HepG2 (cell line): ENCODE measurements around the gene ATG13. TPM values are rescaled to one million over a fixed set of nuclear protein-coding genes. Genes with fewer than 3 reads are reported as not detected.
A peak's percentile ranks its signal among the peaks of the same experiment; 100 is the strongest.

ENCODE experiments used
- MLX ChIP-seq: IDR thresholded peaks from 2 replicates; pipeline ENCODE4 v1.6.1; 2016
- NBN ChIP-seq: fragments of 450-650 bp; conservative IDR thresholded peaks from 2 replicates; pipeline ENCODE4 v1.6.1; 2017
- PAX8 ChIP-seq: sonication (generic); formaldehyde crosslinking; IDR thresholded peaks from 2 replicates; pipeline ENCODE4 v1.8.0; 2022; ENCODE audit warnings: mild to moderate bottlenecking, missing genetic modification reagents, borderline replicate concordance
- RFX1 ChIP-seq: fragments of 450-650 bp; IDR thresholded peaks from 2 replicates; pipeline ENCODE4 v1.6.1; 2017
- ZMAT3 ChIP-seq: sonication (generic); formaldehyde crosslinking; conservative IDR thresholded peaks from 2 replicates; pipeline ENCODE4 v1.7.0; 2021; ENCODE audit warnings: missing genetic modification reagents
- ZNF264 ChIP-seq: sonication (generic); formaldehyde crosslinking; IDR thresholded peaks from 2 replicates; pipeline ENCODE4 v1.4.0; 2020; ENCODE audit warnings: missing genetic modification reagents
- ZNF609 ChIP-seq: sonication (generic); formaldehyde crosslinking; IDR thresholded peaks from 2 replicates; pipeline ENCODE4 v1.4.0; 2020; ENCODE audit warnings: mild to moderate bottlenecking, missing genetic modification reagents, borderline replicate concordance
- polyA plus RNA-seq, 8 experiments: library from polyadenylated mRNA; depleted of rRNA in 3 of 8; stranded (reverse) in 7 of 8; unstranded in 1 of 8; fragments of >200 nt; fragmentation: Illumina TruSeq in 4 of 8; extraction: Trizol in 4 of 8; gene quantifications; 2 replicates each; pipeline versions ENCODE4 v1.2.1 to v1.2.3, GENCODE V29; 2011 to 2016; ENCODE audit warnings: low read depth in 4 of 8, missing spikeins in 1 of 8, mixed read lengths in 1 of 8; ENCODE audit not compliant: insufficient read depth in 1 of 8
- total RNA-seq, 5 experiments: library from RNA; depleted of rRNA; stranded (reverse); fragments of >200 nt; fragmentation: Illumina TruSeq; extraction: Trizol; gene quantifications; 2 replicates each; pipeline ENCODE4 v1.2.3, GENCODE V29; 2016; ENCODE audit warnings: low read depth in 1 of 5
- TF ChIP-seq, protein P1 (sequence below): sonication (generic); formaldehyde crosslinking; IDR thresholded peaks from 2 replicates; pipeline ENCODE4 v1.4.0; 2020; ENCODE audit warnings: missing genetic modification reagents, borderline replicate concordance

The ATG13 gene
- total and polyA plus RNA-seq, 2 of the 13 experiments (the other 11 are each of a cell fraction or from before 2014, with no cell fraction given): 55.0 to 77.3 TPM

DNA sequence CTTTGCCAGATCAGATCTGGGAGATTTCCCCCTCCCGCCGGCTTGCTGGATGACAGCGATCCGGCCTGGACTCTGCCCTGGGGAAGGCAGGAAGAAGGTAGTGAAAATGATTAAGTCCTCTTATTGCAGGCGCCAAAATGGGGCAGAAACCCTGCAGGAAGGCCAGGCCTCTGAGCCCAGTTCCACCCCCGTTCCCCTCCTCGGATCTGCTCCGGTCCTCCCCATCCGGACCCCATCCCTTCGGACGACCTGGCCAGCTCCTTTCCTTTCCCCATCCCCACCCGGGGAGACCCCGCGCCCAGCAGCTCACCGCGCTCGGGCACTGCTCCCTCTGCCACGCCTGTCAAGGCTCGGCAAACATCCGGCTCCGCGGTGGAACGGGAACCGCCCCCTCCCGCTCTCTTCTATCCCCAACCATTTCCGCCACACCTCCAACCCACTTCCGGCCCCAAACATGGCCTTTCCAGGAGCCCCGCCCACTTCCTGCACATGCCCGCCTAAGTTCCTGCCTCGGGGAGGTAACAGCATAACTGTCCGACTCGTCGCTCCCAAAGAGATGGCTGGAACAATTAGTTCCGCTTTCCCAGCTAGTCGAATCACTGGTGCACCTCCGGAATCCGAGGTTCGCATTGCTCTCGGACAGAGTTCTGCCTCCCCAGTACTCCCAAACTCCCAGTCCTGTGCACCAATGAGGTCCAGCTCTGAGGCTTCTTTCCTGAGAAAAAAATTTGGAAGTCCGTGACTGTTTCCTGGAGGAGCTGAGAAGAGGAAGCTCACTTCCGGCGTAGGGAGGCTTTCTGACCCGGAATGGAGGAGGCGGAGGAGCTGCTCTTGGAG, 83.1 kb downstream of the ATG13 start, which contains the start of the genes ARHGAP1 and ZNF408 (continued):
- TF ChIP-seq, protein P1, sequence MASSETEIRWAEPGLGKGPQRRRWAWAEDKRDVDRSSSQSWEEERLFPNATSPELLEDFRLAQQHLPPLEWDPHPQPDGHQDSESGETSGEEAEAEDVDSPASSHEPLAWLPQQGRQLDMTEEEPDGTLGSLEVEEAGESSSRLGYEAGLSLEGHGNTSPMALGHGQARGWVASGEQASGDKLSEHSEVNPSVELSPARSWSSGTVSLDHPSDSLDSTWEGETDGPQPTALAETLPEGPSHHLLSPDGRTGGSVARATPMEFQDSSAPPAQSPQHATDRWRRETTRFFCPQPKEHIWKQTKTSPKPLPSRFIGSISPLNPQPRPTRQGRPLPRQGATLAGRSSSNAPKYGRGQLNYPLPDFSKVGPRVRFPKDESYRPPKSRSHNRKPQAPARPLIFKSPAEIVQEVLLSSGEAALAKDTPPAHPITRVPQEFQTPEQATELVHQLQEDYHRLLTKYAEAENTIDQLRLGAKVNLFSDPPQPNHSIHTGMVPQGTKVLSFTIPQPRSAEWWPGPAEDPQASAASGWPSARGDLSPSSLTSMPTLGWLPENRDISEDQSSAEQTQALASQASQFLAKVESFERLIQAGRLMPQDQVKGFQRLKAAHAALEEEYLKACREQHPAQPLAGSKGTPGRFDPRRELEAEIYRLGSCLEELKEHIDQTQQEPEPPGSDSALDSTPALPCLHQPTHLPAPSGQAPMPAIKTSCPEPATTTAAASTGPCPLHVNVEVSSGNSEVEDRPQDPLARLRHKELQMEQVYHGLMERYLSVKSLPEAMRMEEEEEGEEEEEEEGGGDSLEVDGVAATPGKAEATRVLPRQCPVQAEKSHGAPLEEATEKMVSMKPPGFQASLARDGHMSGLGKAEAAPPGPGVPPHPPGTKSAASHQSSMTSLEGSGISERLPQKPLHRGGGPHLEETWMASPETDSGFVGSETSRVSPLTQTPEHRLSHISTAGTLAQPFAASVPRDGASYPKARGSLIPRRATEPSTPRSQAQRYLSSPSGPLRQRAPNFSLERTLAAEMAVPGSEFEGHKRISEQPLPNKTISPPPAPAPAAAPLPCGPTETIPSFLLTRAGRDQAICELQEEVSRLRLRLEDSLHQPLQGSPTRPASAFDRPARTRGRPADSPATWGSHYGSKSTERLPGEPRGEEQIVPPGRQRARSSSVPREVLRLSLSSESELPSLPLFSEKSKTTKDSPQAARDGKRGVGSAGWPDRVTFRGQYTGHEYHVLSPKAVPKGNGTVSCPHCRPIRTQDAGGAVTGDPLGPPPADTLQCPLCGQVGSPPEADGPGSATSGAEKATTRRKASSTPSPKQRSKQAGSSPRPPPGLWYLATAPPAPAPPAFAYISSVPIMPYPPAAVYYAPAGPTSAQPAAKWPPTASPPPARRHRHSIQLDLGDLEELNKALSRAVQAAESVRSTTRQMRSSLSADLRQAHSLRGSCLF (CRISPR knock-in tag): no peak
- 0 out of 2 replicates have a peak, but pooled peaks have one; percentile 39 for TF ChIP-seq MLX (CRISPR knock-in tag)
- no peak; the same call in 1 of the 2 replicates for TF ChIP-seq ZMAT3 (CRISPR knock-in tag)
- 0 out of 2 replicates have a peak, but pooled peaks have one; percentile 46 for TF ChIP-seq PAX8 (CRISPR knock-in tag)
- peak; percentile 64 for TF ChIP-seq ZNF609
- no peak for TF ChIP-seq ZNF264
- TF ChIP-seq NBN: no peak
- TF ChIP-seq RFX1: no peak
- TF ChIP-seq, all 625 proteins: peak for 308
